ENCODE results near the gene S100PBP. TPM values are rescaled to one million over a fixed set of nuclear protein-coding genes. Genes with fewer than 3 reads are reported as not detected.
A peak's percentile ranks its signal among the peaks of the same experiment; 100 is the strongest.

The S100PBP gene
- total and polyA plus RNA-seq, 9 of the 15 experiments (the other 6 are each of a cell fraction or from before 2014, with no cell fraction given): 22.9 to 60.2 (median 32.9) TPM

- TF ChIP-seq HDAC1 (IDR thresholded peaks at IDR 0.05): peak in 1 of 2 experiments; percentile 73; a peak in 1 of 4 replicates
- TF ChIP-seq ZNF644 (tag; IDR thresholded peaks at IDR 0.05; ENCODE audit: low read depth): 0 out of 2 replicates have a peak, but pooled peaks have one; percentile 22
- TF ChIP-seq ZBTB1 (CRISPR knock-in tag; IDR thresholded peaks at IDR 0.05; ENCODE audit: borderline replicate concordance, low read depth): 0 out of 2 replicates have a peak, but pooled peaks have one; percentile 68
- TF ChIP-seq CBFA2T2 (conservative IDR thresholded peaks at IDR 0.05): 0 out of 2 replicates have a peak, but pooled peaks have one; percentile 17
- 0 out of 2 replicates have a peak, but pooled peaks have one; percentile 14 for TF ChIP-seq CC2D1A (IDR thresholded peaks at IDR 0.05)
- TF ChIP-seq POLR3G (IDR thresholded peaks at IDR 0.05; ENCODE audit: extremely low read depth, insufficient read length, insufficient replicate concordance): no peak
- TF ChIP-seq PRDM10 (IDR thresholded peaks at IDR 0.05; ENCODE audit: partially characterized antibody): peak; percentile 5
- TF ChIP-seq MGA (IDR thresholded peaks at IDR 0.05): 0 out of 2 replicates have a peak, but pooled peaks have one; percentile 48
- TF ChIP-seq ZNF253 (CRISPR knock-in tag; conservative IDR thresholded peaks at IDR 0.05): 0 out of 2 replicates have a peak, but pooled peaks have one; percentile 17
- peak; percentile 73 for TF ChIP-seq POLR2A (conservative IDR thresholded peaks at IDR 0.05)
- TF ChIP-seq SRF (CRISPR knock-in tag; IDR thresholded peaks at IDR 0.05): peak in 1 of 2 experiments; percentile 70; a peak in 1 of 4 replicates
Measured at GRCh38 chr1:32817815-32818786, 648 bp downstream of the S100PBP start (continued).

Data from K562 (cell line).